Large intestine (tissue), 3 donors: ENCODE results near the gene XXYLT1. TPM values are rescaled to one million over a fixed set of nuclear protein-coding genes. Genes with fewer than 3 reads are reported as not detected.

Experiments
- DNase-seq, 2 donors: peaks; one replicate each; pipeline versions ENCODE4 v3.0.0 to v3.0.0-alpha.2; 2013
- H3K27ac ChIP-seq: one replicate; pipeline ENCODE4 v1.5.1; 2013; ENCODE audit warnings: low read length
- H3K27me3 ChIP-seq: 2 replicates; pipeline ENCODE4 v1.6.1; 2013; ENCODE audit warnings: low read length; ENCODE audit not compliant: control insufficient read depth, insufficient read depth
- H3K36me3 ChIP-seq: 2 replicates; pipeline ENCODE4 v1.6.1; 2013; ENCODE audit warnings: low read length; ENCODE audit not compliant: control insufficient read depth, insufficient read depth
- H3K4me1 ChIP-seq: one replicate; pipeline ENCODE4 v1.6.1; 2013; ENCODE audit warnings: low read length; ENCODE audit not compliant: control insufficient read depth, insufficient read depth
- H3K4me3 ChIP-seq: one replicate; pipeline ENCODE4 v1.5.1; 2013; ENCODE audit warnings: low read length
- H3K9me3 ChIP-seq: one replicate; pipeline ENCODE4 v1.6.1; 2013; ENCODE audit warnings: mild to moderate bottlenecking, low read depth, low read length, moderate library complexity; ENCODE audit not compliant: control insufficient read depth
- WGBS: methylation state at CpG from one replicate; pipeline ENCODE4 v1.1.5; 2013; ENCODE audit warnings: low lambda C conversion rate; ENCODE audit not compliant: insufficient coverage; 5-methylcytosine and 5-hydroxymethylcytosine counted together
- polyA plus RNA-seq: library from polyadenylated mRNA; unstranded; fragments of 120-200 nt; gene quantifications from one replicate; pipeline ENCODE4 v1.2.1, GENCODE V29; 2013

Gene XXYLT1
- polyA plus RNA-seq, 1 donor, result 14.0 TPM

DNA sequence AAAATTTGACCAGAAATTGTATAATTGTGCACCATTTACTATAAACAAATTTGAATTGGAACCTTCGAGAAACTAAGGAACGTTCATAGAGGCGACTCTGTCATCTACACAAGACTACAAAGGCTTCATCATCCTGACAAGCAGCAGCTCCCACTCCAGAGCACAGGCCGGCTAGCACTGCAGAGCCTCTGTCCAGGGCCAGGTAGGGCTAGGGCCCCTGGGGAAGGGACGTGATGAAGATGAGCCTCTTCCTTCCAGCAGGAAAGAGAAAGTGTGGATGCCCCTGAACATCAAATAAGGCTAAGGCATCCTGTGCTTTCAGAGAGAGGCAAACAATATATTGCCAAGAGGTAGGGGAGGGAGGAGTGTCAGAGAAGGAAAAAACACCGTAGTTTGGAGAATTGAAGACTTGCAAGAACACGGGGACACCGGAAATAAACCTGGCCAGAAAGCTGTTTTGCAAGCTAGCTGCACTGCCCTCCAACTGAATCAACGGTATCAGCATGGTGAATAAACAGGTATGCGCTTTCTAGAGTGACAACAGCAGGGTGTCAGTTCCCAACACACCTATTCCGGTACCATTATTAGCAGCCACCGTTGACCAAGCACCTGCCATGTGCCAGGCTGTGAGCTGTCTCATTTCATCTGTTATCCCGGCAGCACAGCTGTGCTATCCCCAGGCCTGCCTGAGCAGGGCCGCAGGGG lies 12.4 kb downstream of the XXYLT1 start:
- Histone ChIP-seq H3K4me1 (peaks cover 21% of the 10 kb centered on the region), H3K4me3 (no peak overlapping the region), H3K27ac (peak overlapping the region; percentile 95), H3K36me3 (no peaks in the 10 kb centered on the region), H3K27me3 (no peaks in the 10 kb centered on the region), H3K9me3 (peaks cover 2% of the 10 kb centered on the region)
- no peak for DNase-seq
- WGBS, result no CpG with 5 or more reads among the region's 14 CpGs

DNA sequence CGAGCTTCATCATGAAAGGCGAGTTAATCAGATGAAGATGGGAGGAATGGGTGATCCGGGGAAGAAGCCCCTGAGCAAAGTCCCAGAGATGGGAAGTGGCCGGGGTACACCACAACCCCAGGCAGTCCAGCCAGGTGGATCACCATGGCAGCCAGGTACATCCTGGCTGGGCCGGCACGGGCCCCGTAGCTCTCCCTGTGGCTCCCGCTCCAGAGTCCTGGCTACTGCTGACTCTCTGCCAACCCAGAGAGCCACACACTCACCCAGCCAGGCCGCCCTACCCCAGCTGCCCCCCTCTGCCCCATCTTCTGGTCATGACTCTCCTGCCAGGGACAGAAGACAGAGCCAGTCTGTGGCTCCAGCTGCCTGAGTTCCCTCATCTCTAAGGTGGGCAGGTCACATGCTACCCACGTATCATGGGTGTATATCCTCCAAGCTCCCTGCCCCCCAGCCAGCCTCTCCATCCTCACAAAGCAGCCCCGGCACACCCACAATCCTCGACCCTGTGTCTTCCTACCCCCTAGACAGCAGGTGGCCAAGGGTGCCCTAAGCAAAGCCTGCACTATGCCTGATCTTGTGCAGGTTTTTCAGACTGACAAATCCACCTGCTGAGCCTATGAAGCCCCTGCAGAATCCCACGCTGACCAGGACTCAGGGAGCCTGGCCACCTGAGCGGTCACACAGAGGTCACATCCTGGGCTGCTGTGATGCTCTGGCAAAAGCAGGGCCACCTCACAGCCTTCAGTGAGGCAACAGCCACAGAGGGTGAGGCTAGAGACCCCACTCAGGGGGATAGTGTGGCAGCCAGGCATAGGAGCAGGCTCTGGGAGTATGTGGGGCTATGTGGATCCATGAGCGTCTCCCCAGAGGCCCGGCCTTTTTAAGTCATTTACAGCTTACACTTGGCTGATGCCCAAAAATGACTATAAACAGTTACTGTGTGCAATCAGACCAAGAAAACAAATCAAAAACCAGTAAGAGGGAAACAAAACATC lies 13.2 kb downstream of the XXYLT1 start:
- Histone ChIP-seq H3K4me1 (peaks cover 25% of the 10 kb centered on the region), H3K36me3 (no peaks in the 10 kb centered on the region), H3K9me3 (peaks cover 2% of the 10 kb centered on the region), H3K4me3 (no peak overlapping the region), H3K27ac (no peak overlapping the region), H3K27me3 (no peaks in the 10 kb centered on the region)
- WGBS, result no CpG with 5 or more reads among the region's 16 CpGs
- DNase-seq, result no peak

DNA sequence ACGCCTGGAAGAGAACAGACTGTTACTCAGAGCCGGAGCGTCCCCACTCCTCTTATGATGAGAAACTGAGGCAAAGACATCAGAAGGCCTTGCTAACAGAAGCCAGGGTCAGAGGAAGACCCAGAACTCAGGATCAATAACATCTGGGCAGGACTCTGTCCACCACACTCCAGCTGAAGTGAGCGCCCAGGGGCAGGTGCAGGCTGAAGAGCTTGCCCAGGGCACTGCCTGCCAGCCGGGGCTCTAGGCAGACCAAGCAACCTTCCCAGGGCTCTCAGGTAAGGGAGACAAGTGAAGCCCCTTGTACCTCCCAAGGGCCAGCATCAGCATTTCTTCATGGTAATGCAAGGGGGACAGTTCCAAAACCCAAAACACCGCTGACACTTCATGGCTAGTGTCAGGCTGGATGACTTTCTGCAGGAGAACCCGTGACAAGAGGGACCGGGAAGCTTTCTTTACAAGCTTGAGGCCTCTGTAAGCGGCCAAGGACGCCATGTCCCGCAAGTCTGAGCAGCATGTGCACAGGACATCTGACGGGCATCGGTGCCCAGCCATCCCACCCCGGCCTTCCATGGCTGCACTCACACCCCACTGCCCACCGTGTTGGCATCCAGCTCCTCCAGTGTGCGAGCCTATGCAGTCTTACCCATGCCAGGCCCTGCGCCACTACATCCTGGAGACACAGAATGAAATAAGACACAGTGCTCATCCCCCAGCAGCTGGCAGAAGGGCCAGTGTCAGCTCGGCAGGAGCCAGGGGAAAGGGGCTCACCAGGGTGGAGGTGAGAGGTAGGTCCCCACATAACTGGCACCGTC lies 14.1 kb downstream of the XXYLT1 start:
- Histone ChIP-seq H3K27ac (no peak overlapping the region), H3K27me3 (no peaks in the 10 kb centered on the region), H3K36me3 (no peaks in the 10 kb centered on the region), H3K4me1 (peaks cover 29% of the 10 kb centered on the region), H3K9me3 (peaks cover 2% of the 10 kb centered on the region), H3K4me3 (no peak overlapping the region)
- no CpG with 5 or more reads among the region's 19 CpGs for WGBS
- DNase-seq, result no peak

DNA sequence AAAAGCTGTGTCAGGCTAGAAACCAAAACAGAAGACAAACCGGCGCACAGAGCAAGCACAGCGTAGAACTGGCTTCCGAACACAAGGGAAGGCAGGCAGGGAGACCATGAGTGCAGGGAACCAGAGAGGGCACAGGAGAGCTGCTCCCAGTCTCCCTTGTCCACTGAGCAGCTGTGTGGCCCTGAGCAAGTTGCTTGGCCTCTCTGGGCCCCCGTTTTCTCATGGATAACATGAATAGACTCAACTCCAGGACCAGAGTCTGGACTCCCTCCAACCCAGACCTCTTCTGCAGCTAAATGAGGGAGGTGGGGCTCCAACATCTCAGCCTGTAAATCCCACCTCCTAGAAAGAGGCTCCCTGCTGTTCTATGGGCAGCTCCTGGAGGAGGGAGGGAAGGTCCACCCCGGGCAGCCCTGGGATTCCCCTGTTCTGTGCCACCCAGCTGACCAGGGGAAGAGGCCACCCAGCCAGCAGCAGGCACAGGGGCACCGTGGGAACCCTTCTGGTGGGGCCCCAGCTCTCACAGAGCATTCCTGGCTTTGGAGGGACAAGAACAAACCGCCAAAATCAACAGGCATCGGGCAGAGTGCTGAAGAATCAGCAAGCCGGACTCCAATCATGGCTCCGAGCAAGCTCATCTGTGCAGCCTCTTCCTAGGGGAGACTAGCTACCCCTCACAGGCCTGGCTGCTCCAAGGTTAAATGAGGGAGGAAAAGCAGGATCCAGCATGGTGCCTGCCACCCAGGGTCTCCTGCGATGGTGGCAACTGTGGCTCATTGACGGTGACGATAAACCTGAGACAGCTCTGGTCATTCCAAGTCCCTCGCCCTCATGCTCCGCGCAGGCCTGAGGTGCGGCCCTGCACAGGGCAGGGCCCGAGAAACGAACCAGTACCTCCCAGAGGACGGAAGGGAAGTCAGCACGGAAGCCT lies 15.1 kb downstream of the XXYLT1 start:
- no peaks in the 10 kb centered on the region for H3K36me3 ChIP-seq
- H3K27me3 ChIP-seq, result no peaks in the 10 kb centered on the region
- WGBS, result no CpG with 5 or more reads among the region's 22 CpGs
- H3K27ac ChIP-seq, result no peak overlapping the region
- peaks cover 27% of the 10 kb centered on the region for H3K4me1 ChIP-seq
- H3K4me3 ChIP-seq, result no peak overlapping the region
- peaks cover 2% of the 10 kb centered on the region for H3K9me3 ChIP-seq
- no peak for DNase-seq

DNA sequence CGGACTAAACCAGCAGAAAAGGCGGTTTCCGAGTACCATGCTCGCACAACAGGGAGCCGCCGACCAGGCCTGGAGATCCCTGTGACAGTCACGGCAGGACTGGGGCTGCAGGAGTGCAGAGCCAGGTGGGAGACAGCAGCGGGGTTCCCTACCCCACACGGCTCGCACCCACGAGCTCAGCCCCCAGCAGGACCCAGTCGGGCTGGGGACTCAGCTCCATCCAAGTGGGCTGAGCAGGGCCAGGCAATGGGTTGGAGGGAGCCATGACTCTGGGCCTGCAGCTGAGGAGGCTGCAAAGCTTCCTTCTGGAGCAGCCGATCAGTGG lies 15.8 kb downstream of the XXYLT1 start:
- peaks cover 21% of the 10 kb centered on the region for H3K4me1 ChIP-seq
- no peak overlapping the region for H3K27ac ChIP-seq
- no peaks in the 10 kb centered on the region for H3K36me3 ChIP-seq
- H3K9me3 ChIP-seq, result peaks cover 2% of the 10 kb centered on the region
- H3K4me3 ChIP-seq, result no peak overlapping the region
- no CpG with 5 or more reads among the region's 13 CpGs for WGBS
- DNase-seq, result no peak
- H3K27me3 ChIP-seq, result no peaks in the 10 kb centered on the region

DNA sequence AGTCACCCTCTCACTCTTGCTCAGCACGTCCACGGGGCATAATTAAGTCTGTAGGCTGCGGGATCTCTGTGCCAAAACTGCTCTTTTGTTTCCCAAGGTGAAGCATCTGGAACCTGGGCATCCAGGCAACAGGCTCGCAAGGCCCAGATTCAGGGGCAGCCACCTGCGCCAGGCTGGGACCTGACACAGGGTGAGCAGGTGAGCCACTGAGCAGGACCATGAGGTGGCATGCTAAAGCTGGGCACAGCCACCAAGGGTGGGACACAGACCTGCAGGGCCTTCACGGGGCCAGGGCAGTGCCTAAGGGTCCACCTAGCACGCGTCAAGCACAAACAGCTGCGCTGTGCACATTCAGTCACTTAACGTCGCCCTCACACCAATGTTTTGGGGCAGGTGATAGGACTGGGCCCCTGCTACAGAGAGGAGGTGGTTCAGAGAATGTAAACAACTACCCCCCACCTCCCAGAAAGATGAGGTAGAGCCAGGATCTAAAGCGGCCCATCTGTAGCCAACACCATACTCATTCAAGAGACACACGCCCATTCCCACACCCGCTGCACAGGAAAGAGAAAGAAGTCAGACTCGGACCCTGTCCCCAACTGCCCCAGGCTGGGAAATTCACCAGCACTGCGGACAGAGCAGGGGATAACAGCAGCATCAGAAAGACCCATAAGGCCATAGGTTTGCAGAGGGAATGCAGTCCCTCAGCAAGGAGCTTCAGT lies 16.3 kb downstream of the XXYLT1 start:
- Histone ChIP-seq H3K27ac (no peak overlapping the region), H3K36me3 (no peaks in the 10 kb centered on the region), H3K4me3 (no peak overlapping the region), H3K27me3 (no peaks in the 10 kb centered on the region), H3K9me3 (peaks cover 2% of the 10 kb centered on the region), H3K4me1 (peaks cover 21% of the 10 kb centered on the region)
- no CpG with 5 or more reads among the region's 16 CpGs for WGBS
- no peak for DNase-seq

DNA sequence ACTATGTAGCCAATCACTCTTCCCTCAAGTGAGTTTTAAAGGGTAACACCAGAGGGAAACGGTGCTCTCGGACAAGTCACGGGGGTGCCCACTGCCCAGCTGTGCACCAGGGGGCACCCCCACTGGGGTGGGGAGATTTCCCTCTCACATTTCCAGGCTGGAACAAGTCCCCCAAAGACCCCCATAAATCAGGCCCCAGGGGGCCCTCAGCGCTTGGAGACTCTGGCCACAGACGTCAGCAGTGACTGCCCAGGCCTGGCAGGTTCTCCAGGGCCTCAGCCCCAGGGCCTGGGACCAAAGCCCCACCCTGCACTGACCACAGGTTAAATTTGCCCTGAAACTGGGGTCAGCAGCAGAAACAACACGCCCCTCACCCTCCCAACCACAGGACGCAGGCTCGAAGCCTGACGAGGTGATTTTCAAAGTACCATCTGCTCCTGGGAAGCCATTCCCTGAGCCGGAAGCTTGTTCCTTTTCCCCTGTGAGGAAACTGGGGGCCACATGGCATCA lies 17.0 kb downstream of the XXYLT1 start:
- no CpG with 5 or more reads among the region's 10 CpGs for WGBS

DNA sequence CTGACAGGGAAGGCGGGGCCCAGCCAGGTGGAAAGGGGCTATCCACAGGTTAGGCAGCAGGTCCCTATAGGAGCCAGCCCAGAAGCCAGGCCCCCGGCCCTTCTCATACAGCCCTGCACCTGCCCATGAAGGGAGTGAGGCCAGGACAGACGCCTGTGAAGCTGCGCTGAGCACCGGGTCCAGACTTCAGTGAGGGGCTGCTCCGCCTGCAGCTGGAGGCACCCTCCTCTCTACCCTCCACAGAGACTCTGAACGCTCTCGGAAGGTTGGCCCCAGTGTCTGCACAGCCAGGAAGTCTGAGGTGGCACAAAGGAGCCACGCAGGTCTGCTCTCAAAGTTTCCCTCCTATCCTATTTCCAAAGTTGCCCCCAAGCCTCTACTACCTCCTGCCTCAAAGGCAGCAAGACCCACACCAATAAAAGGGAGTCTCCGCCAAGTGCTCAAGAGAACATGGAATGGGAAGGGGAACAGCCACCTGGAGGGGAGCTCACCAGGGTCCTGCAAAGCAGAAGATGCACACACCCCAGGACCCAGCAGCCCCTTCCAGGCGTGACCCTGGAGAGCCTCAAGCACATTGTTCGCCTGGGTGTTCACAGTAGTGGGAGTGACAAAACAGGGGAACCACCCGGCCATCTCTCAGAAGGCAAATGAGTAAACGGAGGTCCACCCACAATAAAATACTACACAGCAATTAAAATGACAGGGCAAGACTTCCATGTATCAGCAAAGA lies 19.5 kb downstream of the XXYLT1 start:
- peaks cover 3% of the 10 kb centered on the region for H3K36me3 ChIP-seq
- WGBS, result no CpG with 5 or more reads among the region's 14 CpGs
- no peak overlapping the region for H3K27ac ChIP-seq
- peaks cover 2% of the 10 kb centered on the region for H3K9me3 ChIP-seq
- H3K27me3 ChIP-seq, result no peaks in the 10 kb centered on the region
- no peak for DNase-seq
- H3K4me3 ChIP-seq, result no peak overlapping the region
- H3K4me1 ChIP-seq, result peaks cover 8% of the 10 kb centered on the region

More for the DNA sequence above, 17.0 kb downstream of the XXYLT1 start:
- no peaks in the 10 kb centered on the region for H3K36me3 ChIP-seq
- H3K4me3 ChIP-seq, result no peak overlapping the region
- no peak overlapping the region for H3K27ac ChIP-seq
- DNase-seq, result no peak
- peaks cover 15% of the 10 kb centered on the region for H3K4me1 ChIP-seq
- H3K9me3 ChIP-seq, result peaks cover 2% of the 10 kb centered on the region
- H3K27me3 ChIP-seq, result no peaks in the 10 kb centered on the region
